Measurements from ENCODE around the gene MS4A10. TPM values are rescaled to one million over a fixed set of nuclear protein-coding genes. Genes with fewer than 3 reads are reported as not detected.

Gene MS4A10
- total RNA-seq, 1 donor from 2014 or later, result not detected

GRCh38 chr11:60765355-60765754 is 19.8 kb upstream of the MS4A10 start:
- H3K9me3 Mint-ChIP-seq (ENCODE audit: unreplicated experiment), result no peaks in the 10 kb centered on the region
- DNase-seq (ENCODE audit: extremely low spot score, unreplicated experiment), result no peak
- H3K4me1 Mint-ChIP-seq (ENCODE audit: unreplicated experiment), result no peaks in the 10 kb centered on the region
- no peak overlapping the region for H3K27ac Mint-ChIP-seq (ENCODE audit: unreplicated experiment)
- H3K4me3 Mint-ChIP-seq (ENCODE audit: unreplicated experiment), result no peak overlapping the region
- H3K36me3 Mint-ChIP-seq (ENCODE audit: unreplicated experiment), result no peaks in the 10 kb centered on the region
- no peak for TF ChIP-seq CTCF (IDR thresholded peaks at IDR 0.05)
- H3K27me3 Mint-ChIP-seq (ENCODE audit: unreplicated experiment), result peaks cover 30% of the 10 kb centered on the region

GRCh38 chr11:60766547-60766946 is 18.6 kb upstream of the MS4A10 start:
- no peak for DNase-seq (ENCODE audit: extremely low spot score, unreplicated experiment)
- no peaks in the 10 kb centered on the region for H3K36me3 Mint-ChIP-seq (ENCODE audit: unreplicated experiment)
- H3K4me1 Mint-ChIP-seq (ENCODE audit: unreplicated experiment), result no peaks in the 10 kb centered on the region
- TF ChIP-seq CTCF (IDR thresholded peaks at IDR 0.05), result no peak
- H3K27me3 Mint-ChIP-seq (ENCODE audit: unreplicated experiment), result peaks cover 28% of the 10 kb centered on the region
- H3K9me3 Mint-ChIP-seq (ENCODE audit: unreplicated experiment), result no peaks in the 10 kb centered on the region
- H3K4me3 Mint-ChIP-seq (ENCODE audit: unreplicated experiment), result no peak overlapping the region
- no peak overlapping the region for H3K27ac Mint-ChIP-seq (ENCODE audit: unreplicated experiment)

GRCh38 chr11:60767388-60767811 is 17.7 kb upstream of the MS4A10 start:
- peak; percentile 28 for TF ChIP-seq CTCF (IDR thresholded peaks at IDR 0.05)
- Mint-ChIP-seq H3K4me1 (ENCODE audit: unreplicated experiment) (no peaks in the 10 kb centered on the region), H3K4me3 (ENCODE audit: unreplicated experiment) (no peak overlapping the region), H3K36me3 (ENCODE audit: unreplicated experiment) (no peaks in the 10 kb centered on the region), H3K9me3 (ENCODE audit: unreplicated experiment) (no peaks in the 10 kb centered on the region), H3K27ac (ENCODE audit: unreplicated experiment) (no peak overlapping the region), H3K27me3 (ENCODE audit: unreplicated experiment) (peaks cover 21% of the 10 kb centered on the region)
- DNase-seq (ENCODE audit: extremely low spot score, unreplicated experiment), result no peak

GRCh38 chr11:60768202-60768601 is 16.9 kb upstream of the MS4A10 start:
- DNase-seq (ENCODE audit: extremely low spot score, unreplicated experiment), result no peak
- no peak overlapping the region for H3K27ac Mint-ChIP-seq (ENCODE audit: unreplicated experiment)
- H3K9me3 Mint-ChIP-seq (ENCODE audit: unreplicated experiment), result no peaks in the 10 kb centered on the region
- TF ChIP-seq CTCF (IDR thresholded peaks at IDR 0.05), result no peak
- H3K27me3 Mint-ChIP-seq (ENCODE audit: unreplicated experiment), result peaks cover 16% of the 10 kb centered on the region
- no peaks in the 10 kb centered on the region for H3K36me3 Mint-ChIP-seq (ENCODE audit: unreplicated experiment)
- H3K4me1 Mint-ChIP-seq (ENCODE audit: unreplicated experiment), result no peaks in the 10 kb centered on the region
- H3K4me3 Mint-ChIP-seq (ENCODE audit: unreplicated experiment), result no peak overlapping the region

- Mint-ChIP-seq H3K9me3 (ENCODE audit: unreplicated experiment) (no peaks in the 10 kb centered on the region), H3K27ac (ENCODE audit: unreplicated experiment) (no peak overlapping the region), H3K4me1 (ENCODE audit: unreplicated experiment) (no peaks in the 10 kb centered on the region), H3K27me3 (ENCODE audit: unreplicated experiment) (peaks cover 18% of the 10 kb centered on the region), H3K36me3 (ENCODE audit: unreplicated experiment) (no peaks in the 10 kb centered on the region), H3K4me3 (ENCODE audit: unreplicated experiment) (no peak overlapping the region)
- TF ChIP-seq CTCF (IDR thresholded peaks at IDR 0.05), result no peak
- no peak for DNase-seq (ENCODE audit: extremely low spot score, unreplicated experiment)
Measured at GRCh38 chr11:60769273-60769672, 15.9 kb upstream of the MS4A10 start.
